ENCODE results near the gene SEC24C. TPM values are rescaled to one million over a fixed set of nuclear protein-coding genes. Genes with fewer than 3 reads are reported as not detected.

Gene SEC24C
- total and polyA plus RNA-seq, 2 of the 13 experiments (the other 11 are each of a cell fraction or from before 2014, with no cell fraction given): 63.1 to 66.4 TPM

GRCh38 chr10:73743905-73744663 lies at the start of gene SEC24C (continued):
- TF ChIP-seq ZBTB37 (CRISPR knock-in tag; IDR thresholded peaks at IDR 0.05): no peak
- 0 out of 2 replicates have a peak, but pooled peaks have one; percentile 17 for TF ChIP-seq MTERF4 (CRISPR knock-in tag; IDR thresholded peaks at IDR 0.05)
- TF ChIP-seq GLI4 (CRISPR knock-in tag; IDR thresholded peaks at IDR 0.05; ENCODE audit: borderline replicate concordance): no peak
- TF ChIP-seq HOXA9 (CRISPR knock-in tag; IDR thresholded peaks at IDR 0.05; ENCODE audit: borderline replicate concordance): no peak
- TF ChIP-seq SALL1 (CRISPR knock-in tag; IDR thresholded peaks at IDR 0.05): peak; percentile 62; the same call in 1 of the 2 replicates
- TF ChIP-seq ZNF784 (CRISPR knock-in tag; IDR thresholded peaks at IDR 0.05; ENCODE audit: borderline replicate concordance): 0 out of 2 replicates have a peak, but pooled peaks have one; percentile 11
- peak; percentile 36; the same call in 1 of the 2 replicates for TF ChIP-seq ZNF232 (CRISPR knock-in tag; IDR thresholded peaks at IDR 0.05; ENCODE audit: borderline replicate concordance)
- peak; percentile 51; the same call in 1 of the 2 replicates for TF ChIP-seq ZNF746 (CRISPR knock-in tag; IDR thresholded peaks at IDR 0.05)
- TF ChIP-seq KMT2B (CRISPR knock-in tag; IDR thresholded peaks at IDR 0.05): peak; percentile 60; the same call in 1 of the 2 replicates
- TF ChIP-seq ZFP91 (CRISPR knock-in tag; IDR thresholded peaks at IDR 0.05; ENCODE audit: borderline replicate concordance): peak; percentile 87
- peak; percentile 29; the same call in 1 of the 2 replicates for TF ChIP-seq HNF4A (CRISPR knock-in tag; IDR thresholded peaks at IDR 0.05)
- TF ChIP-seq ZNF788 (CRISPR knock-in tag; IDR thresholded peaks at IDR 0.05; ENCODE audit: borderline replicate concordance): peak; percentile 24; the same call in 1 of the 2 replicates
- TF ChIP-seq TAF15 (IDR thresholded peaks at IDR 0.05; ENCODE audit: low read depth, low read length, poor library complexity, severe bottlenecking): no peak
- peak; percentile 47; the same call in 1 of the 2 replicates for TF ChIP-seq ETV5 (CRISPR knock-in tag; IDR thresholded peaks at IDR 0.05; ENCODE audit: borderline replicate concordance)
- peak; percentile 61; the same call in 1 of the 2 replicates for TF ChIP-seq ZNF563 (CRISPR knock-in tag; IDR thresholded peaks at IDR 0.05)
- TF ChIP-seq ZNF878 (CRISPR knock-in tag; IDR thresholded peaks at IDR 0.05): 0 out of 2 replicates have a peak, but pooled peaks have one; percentile 45
- peak; percentile 63; the same call in 1 of the 2 replicates for TF ChIP-seq ELF4 (CRISPR knock-in tag; IDR thresholded peaks at IDR 0.05; ENCODE audit: borderline replicate concordance)
- 0 out of 2 replicates have a peak, but pooled peaks have one; percentile 56 for TF ChIP-seq ZNF710 (CRISPR knock-in tag; IDR thresholded peaks at IDR 0.05; ENCODE audit: borderline replicate concordance)
- TF ChIP-seq ZSCAN30 (CRISPR knock-in tag; IDR thresholded peaks at IDR 0.05): no peak
- no peak for TF ChIP-seq ZMAT5 (CRISPR knock-in tag; IDR thresholded peaks at IDR 0.05; ENCODE audit: borderline replicate concordance, low read depth)

Data from HepG2 (cell line).